DMS53 (cell line): ENCODE results near the gene PKDREJ.
"Not testable (repeated sequence)": the region's sequence is repeated elsewhere in the genome, so short reads cannot be mapped to it uniquely, and the experiment has no call there.

Experiments used
- DNase-seq: peaks from one replicate; lab custom pipeline; 2025; lab: John Stamatoyannopoulos, UW

Gene PKDREJ

GRCh38 chr22:46263216-46263590, at the start of gene PKDREJ:
TSS of gene PKDREJ (minus strand) at chr22:46263343. CDS start at chr22:46263322, 21 bp downstream.
- DNase-seq = no peak

GRCh38 chr22:46312848-46313247, 49.7 kb upstream of the PKDREJ start:
- DNase-seq = not testable (repeated sequence)

- no peak for DNase-seq
Observed at GRCh38 chr22:46312056-46312455, 48.9 kb upstream of the PKDREJ start.

GRCh38 chr22:46309526-46310085, 46.5 kb upstream of the PKDREJ start:
- no peak for DNase-seq

- no peak for DNase-seq
Observed at GRCh38 chr22:46308283-46308988, 45.3 kb upstream of the PKDREJ start.

GRCh38 chr22:46303347-46303965, 40.3 kb upstream of the PKDREJ start:
- DNase-seq = no peak

GRCh38 chr22:46300491-46300890, 37.3 kb upstream of the PKDREJ start:
- no peak for DNase-seq

GRCh38 chr22:46299101-46299500, 36.0 kb upstream of the PKDREJ start:
- no peak for DNase-seq

GRCh38 chr22:46297151-46297812, 34.1 kb upstream of the PKDREJ start:
- peak; percentile 46 for DNase-seq

GRCh38 chr22:46296257-46297150, 33.4 kb upstream of the PKDREJ start, which contains the start of gene GTSE1:
TSS of gene GTSE1 (plus strand) at chr22:46296870. CDS start at chr22:46297401, 531 bp downstream.
- DNase-seq = peak; percentile 97

GRCh38 chr22:46295277-46295971, 32.3 kb upstream of the PKDREJ start:
- peak; percentile 27 for DNase-seq

GRCh38 chr22:46294784-46295183, 31.6 kb upstream of the PKDREJ start:
- no peak for DNase-seq

- no peak for DNase-seq
Observed at GRCh38 chr22:46293577-46294260, 30.6 kb upstream of the PKDREJ start.

GRCh38 chr22:46292732-46293131, 29.6 kb upstream of the PKDREJ start:
- no peak for DNase-seq

GRCh38 chr22:46292173-46292572, 29.0 kb upstream of the PKDREJ start:
- no peak for DNase-seq

- DNase-seq = no peak
Observed at GRCh38 chr22:46290843-46291785, 28.0 kb upstream of the PKDREJ start.

GRCh38 chr22:46290121-46290842, 27.1 kb upstream of the PKDREJ start:
- DNase-seq = no peak

GRCh38 chr22:46289244-46289891, 26.2 kb upstream of the PKDREJ start:
- no peak for DNase-seq
